HepG2 (cell line): Measurements from ENCODE around the gene P4HB. TPM values are rescaled to one million over a fixed set of nuclear protein-coding genes. Genes with fewer than 3 reads are reported as not detected.

ENCODE experiments used
- ATAC-seq: fragments of 200-7000 bp; cut with Tn5 transposase; 3 replicates; pipeline ENCODE4 v1.9.1; 2020; ENCODE audit warnings: mild to moderate bottlenecking, moderate library complexity
- BruUV-seq: library from RNA; stranded (reverse); fragments of 400-500 nt; replicated peaks from 2 replicates; lab custom pipeline; 2021; lab: Mats Ljungman, UMichigan
- CTCF ChIA-PET: fragments of 300-600 bp; formaldehyde crosslinking; extraction: SDS; loops from one replicate; lab custom pipeline; 2021; ENCODE audit warnings: low total read pairs, inconsistent platforms, low intra/inter-chr PET ratio; lab: Yijun Ruan, JAX
- POLR2A ChIA-PET: fragments of 350-600 bp; sonication (Branson Sonifier 250); formaldehyde crosslinking; loops from one replicate; lab custom pipeline; 2020; ENCODE audit warnings: antibody characterized with exemption, inconsistent platforms; lab: Yijun Ruan, JAX
- DNase-seq: peaks from one replicate; pipeline ENCODE4 v3.0.0-alpha.2; 2015; ENCODE audit warnings: low spot score
- FAIRE-seq: peaks from 3 replicates; lab custom pipeline; 2011; peaks lifted over from hg19 to GRCh38; lab: Jason Lieb, UNC
- H2AFZ ChIP-seq: one replicate; pipeline ENCODE4 v1.6.1; 2011; ENCODE audit warnings: low read length, inconsistent platforms
- H3K27ac ChIP-seq: fragments of 300-600 bp; 3 replicates; pipeline ENCODE4 v1.8.0; 2011; ENCODE audit warnings: mixed run types, mild to moderate bottlenecking, mixed read lengths, low read length, inconsistent platforms; ENCODE audit not compliant: insufficient read depth; ENCODE audit errors: extremely low read length
- H3K27me3 ChIP-seq, 2 experiments: fragments of 200-600 bp in 1 of 2; 2 replicates in 1 of 2; 3 replicates in 1 of 2; pipeline versions ENCODE4 v1.6.0 to v1.8.0; 2011; ENCODE audit warnings: low read length in 2 of 2, mild to moderate bottlenecking in 2 of 2, moderate library complexity in 2 of 2, inconsistent platforms in 1 of 2; ENCODE audit not compliant: insufficient read depth in 2 of 2, control insufficient read depth in 1 of 2
- H3K36me3 ChIP-seq, 2 experiments: fragments of 200-600 bp in 1 of 2; replicated peaks in 1 of 2; 2 replicates in 1 of 2; 3 replicates in 1 of 2; pipeline versions ENCODE4 v1.5.1 to v1.8.0; 2011; ENCODE audit warnings: low read length in 2 of 2, inconsistent platforms in 1 of 2; ENCODE audit not compliant: insufficient read depth in 2 of 2, control insufficient read depth in 1 of 2
- H3K4me1 ChIP-seq: 2 replicates; pipeline ENCODE4 v1.5.1; 2012; ENCODE audit warnings: low read length, inconsistent platforms; ENCODE audit not compliant: insufficient read depth
- H3K4me2 ChIP-seq: 2 replicates; pipeline ENCODE4 v1.6.0; 2011; ENCODE audit warnings: low read depth, low read length, inconsistent platforms
- H3K4me3 ChIP-seq, 3 experiments: fragments of 200-600 bp in 1 of 3; sonication (generic), shearing (Covaris generic) in 1 of 3; replicated peaks in 1 of 3; 2 replicates each; pipeline ENCODE4 v1.5.1; 2011 to 2016; ENCODE audit warnings: low read length in 3 of 3, inconsistent platforms in 2 of 3, low read depth in 2 of 3, mild to moderate bottlenecking in 2 of 3, control low read depth in 1 of 3, mixed read lengths in 1 of 3; ENCODE audit not compliant: insufficient read depth in 1 of 3
- H3K79me2 ChIP-seq: one replicate; pipeline ENCODE4 v1.6.1; 2011; ENCODE audit warnings: low read length, inconsistent platforms; ENCODE audit not compliant: insufficient read depth
- H3K9ac ChIP-seq: 2 replicates; pipeline ENCODE4 v1.6.0; 2011; ENCODE audit warnings: mild to moderate bottlenecking, low read depth, low read length, inconsistent platforms; ENCODE audit not compliant: insufficient read depth
- H3K9me3 ChIP-seq: 2 replicates; pipeline ENCODE4 v1.5.1; 2012; ENCODE audit warnings: mild to moderate bottlenecking, low read length
- H4K20me1 ChIP-seq: 2 replicates; pipeline ENCODE4 v1.6.0; 2011; ENCODE audit warnings: inconsistent platforms, mild to moderate bottlenecking, low read length, moderate library complexity; ENCODE audit not compliant: insufficient read depth
- AHR ChIP-seq: IDR thresholded peaks from 2 replicates; pipeline ENCODE4 v1.6.1; 2018; ENCODE audit warnings: missing genetic modification reagents, missing compliant biosample characterization
- CHD4 ChIP-seq: fragments of 200-600 bp; sonication (generic); IDR thresholded peaks from 2 replicates; pipeline ENCODE4 v1.7.0; 2017; ENCODE audit warnings: mild to moderate bottlenecking, low read length, borderline replicate concordance
- FOXO4 ChIP-seq: sonication (generic); formaldehyde crosslinking; conservative IDR thresholded peaks from 2 replicates; pipeline ENCODE4 v1.8.1; 2023; ENCODE audit warnings: missing genetic modification reagents
- MED13 ChIP-seq: sonication (generic); formaldehyde crosslinking; IDR thresholded peaks from 2 replicates; pipeline ENCODE4 v1.5.0; 2020; ENCODE audit warnings: missing genetic modification reagents
- PCBP1 ChIP-seq: fragments of 200-400 bp; formaldehyde crosslinking; IDR thresholded peaks from 2 replicates; pipeline ENCODE4 v1.6.1; 2017; ENCODE audit warnings: mild to moderate bottlenecking, low read depth, low read length, borderline replicate concordance
- POLR2AphosphoS5 ChIP-seq: IDR thresholded peaks from 2 replicates; pipeline ENCODE4 v1.6.1; 2012; ENCODE audit warnings: low read depth, low read length
- SP1 ChIP-seq, 2 experiments: fragments of 450-650 bp in 1 of 2; sonication (generic) in 1 of 2; formaldehyde crosslinking in 1 of 2; IDR thresholded peaks; 2 replicates each; pipeline versions ENCODE4 v1.4.0 to v1.6.1; 2016 to 2020; ENCODE audit warnings: missing genetic modification reagents in 1 of 2
- SRSF1 ChIP-seq: fragments of 200-400 bp; formaldehyde crosslinking; optimal IDR thresholded peaks from 2 replicates; pipeline ENCODE3; 2017; ENCODE audit warnings: mild to moderate bottlenecking, low read depth, low read length, moderate library complexity
- ZFP62 ChIP-seq: sonication (generic); formaldehyde crosslinking; IDR thresholded peaks from 2 replicates; pipeline ENCODE4 v1.4.0; 2020; ENCODE audit warnings: missing genetic modification reagents
- ZNF10 ChIP-seq: sonication (generic); formaldehyde crosslinking; IDR thresholded peaks from 2 replicates; pipeline ENCODE4 v1.4.0; 2020; ENCODE audit warnings: mild to moderate bottlenecking, low read depth, missing genetic modification reagents, borderline replicate concordance
- ZNF317 ChIP-seq: sonication (generic); formaldehyde crosslinking; IDR thresholded peaks from 2 replicates; pipeline ENCODE4 v1.5.0; 2020; ENCODE audit warnings: mild to moderate bottlenecking, missing genetic modification reagents
- ZNF546 ChIP-seq: sonication (generic); formaldehyde crosslinking; conservative IDR thresholded peaks from 2 replicates; pipeline ENCODE4 v1.8.1; 2023; ENCODE audit warnings: mild to moderate bottlenecking, missing genetic modification reagents
- ZNF670 ChIP-seq: sonication (generic); formaldehyde crosslinking; IDR thresholded peaks from 2 replicates; pipeline ENCODE4 v1.8.0; 2022; ENCODE audit warnings: mild to moderate bottlenecking, missing genetic modification reagents, borderline replicate concordance
- ZNF7 ChIP-seq: IDR thresholded peaks from 2 replicates; pipeline ENCODE4 v1.6.1; 2016; ENCODE audit warnings: missing biosample characterization, missing genetic modification reagents
- ZSCAN20 ChIP-seq: sonication (generic); formaldehyde crosslinking; IDR thresholded peaks from 2 replicates; pipeline ENCODE4 v1.4.0; 2020; ENCODE audit warnings: missing genetic modification reagents, mild to moderate bottlenecking, borderline replicate concordance
- WGBS: methylation state at CpG from one replicate; pipeline ENCODE4 v1.1.6; 2017; ENCODE audit warnings: low lambda C conversion rate; 5-methylcytosine and 5-hydroxymethylcytosine counted together
- in situ Hi-C: cut with HindIII; loops from 2 replicates; pipeline ENCODE4 v1.10.0; 2017; ENCODE audit warnings: low pct_unique_long_range_greater_than_20kb; ENCODE audit not compliant: extremely low pct_ligation_motif_present
- intact Hi-C: fragments of 100-400 bp; cut with micrococcal nuclease; formaldehyde crosslinking; loops from one replicate; pipeline ENCODE4 v1.10.0; 2022; ENCODE audit not compliant: unreplicated experiment
- polyA plus RNA-seq, 8 experiments: library from polyadenylated mRNA; depleted of rRNA in 3 of 8; stranded (reverse) in 7 of 8; unstranded in 1 of 8; fragments of >200 nt; fragmentation: Illumina TruSeq in 4 of 8; extraction: Trizol in 4 of 8; gene quantifications; 2 replicates each; pipeline versions ENCODE4 v1.2.1 to v1.2.3, GENCODE V29; 2011 to 2016; ENCODE audit warnings: low read depth in 4 of 8, missing spikeins in 1 of 8, mixed read lengths in 1 of 8; ENCODE audit not compliant: insufficient read depth in 1 of 8
- total RNA-seq, 5 experiments: library from RNA; depleted of rRNA; stranded (reverse); fragments of >200 nt; fragmentation: Illumina TruSeq; extraction: Trizol; gene quantifications; 2 replicates each; pipeline ENCODE4 v1.2.3, GENCODE V29; 2016; ENCODE audit warnings: low read depth in 1 of 5
- TF ChIP-seq, protein P1 (sequence below): sonication (generic); formaldehyde crosslinking; IDR thresholded peaks from 2 replicates; pipeline ENCODE4 v1.5.0; 2020; ENCODE audit warnings: mild to moderate bottlenecking, missing genetic modification reagents, borderline replicate concordance
- TF ChIP-seq, protein P2 (sequence below): sonication (generic); formaldehyde crosslinking; IDR thresholded peaks from 2 replicates; pipeline ENCODE4 v1.4.0; 2020; ENCODE audit warnings: missing genetic modification reagents

The P4HB gene
- total and polyA plus RNA-seq, 2 of the 13 experiments (the other 11 are each of a cell fraction or from before 2014, with no cell fraction given), result 185 to 782 TPM

GRCh38 chr17:81868674-81869220 lies 8.4 kb upstream of the P4HB start:
- Histone ChIP-seq H3K36me3 (peaks cover 16 to 29% of the 10 kb centered on the region in 2 experiments), H3K4me2 (peak overlapping the region; percentile 75), H3K79me2 (peaks cover 32% of the 10 kb centered on the region), H3K4me1 (peaks cover 81% of the 10 kb centered on the region), H3K4me3 (peak overlapping the region in 1 of 3 experiments; percentile 85; a peak in 2 of 6 replicates), H3K27me3 (no peaks in the 10 kb centered on the region), H2AFZ (no peak overlapping the region), H3K9me3 (no peaks in the 10 kb centered on the region), H3K27ac (peak overlapping the region; percentile 80), H3K9ac (peak overlapping the region; percentile 88; the same call in 1 of the 2 replicates), H4K20me1 (peaks cover 51% of the 10 kb centered on the region; the same call in 1 of the 2 replicates)
- ChIA-PET POLR2A (interaction anchor here (0.7 to 2.7 kb wide), 10 partner anchors 7 to 164 kb away, joined by 3 to 26 read pairs (median 7); partner anchors contain the start of genes CENPX, LRRC45, MAFG and NPB), CTCF (no interaction called here)
- 88% methylated on average over 30 of the region's 30 CpGs for WGBS
- ATAC-seq (peak; percentile 13), DNase-seq (peak; percentile 59), FAIRE-seq (no peak)
- in situ Hi-C loops (no loop called here), intact Hi-C loops (loop anchor here (5.0 kb wide), 1 partner anchor 154 kb away; the partner anchor contains the start of genes CENPX and LRRC45)
- TSS peak; percentile 60 for BruUV-seq
- TF ChIP-seq ZNF7 (CRISPR knock-in tag) (no peak), ZNF546 (CRISPR knock-in tag) (no peak; the same call in 1 of the 2 replicates), ZFP62 (CRISPR knock-in tag) (no peak), AHR (CRISPR knock-in tag) (no peak), SP1 (IDR thresholded peaks at IDR 0.05) (no peak), SP1 (CRISPR knock-in tag; IDR thresholded peaks at IDR 0.05) (0 out of 2 replicates have a peak, but pooled peaks have one; percentile 12), SRSF1 (peak; percentile 14), MED13 (peak; percentile 7; the same call in 1 of the 2 replicates), ZNF10 (no peak), ZNF317 (no peak), ZNF670 (CRISPR knock-in tag) (0 out of 2 replicates have a peak, but pooled peaks have one; percentile 9), FOXO4 (no peak), ZSCAN20 (CRISPR knock-in tag) (no peak), CHD4 (peak; percentile 22; the same call in 1 of the 2 replicates), POLR2AphosphoS5 (peak; percentile 56; the same call in 1 of the 2 replicates), PCBP1 (peak; percentile 86; the same call in 1 of the 2 replicates)
- TF ChIP-seq, protein P1, sequence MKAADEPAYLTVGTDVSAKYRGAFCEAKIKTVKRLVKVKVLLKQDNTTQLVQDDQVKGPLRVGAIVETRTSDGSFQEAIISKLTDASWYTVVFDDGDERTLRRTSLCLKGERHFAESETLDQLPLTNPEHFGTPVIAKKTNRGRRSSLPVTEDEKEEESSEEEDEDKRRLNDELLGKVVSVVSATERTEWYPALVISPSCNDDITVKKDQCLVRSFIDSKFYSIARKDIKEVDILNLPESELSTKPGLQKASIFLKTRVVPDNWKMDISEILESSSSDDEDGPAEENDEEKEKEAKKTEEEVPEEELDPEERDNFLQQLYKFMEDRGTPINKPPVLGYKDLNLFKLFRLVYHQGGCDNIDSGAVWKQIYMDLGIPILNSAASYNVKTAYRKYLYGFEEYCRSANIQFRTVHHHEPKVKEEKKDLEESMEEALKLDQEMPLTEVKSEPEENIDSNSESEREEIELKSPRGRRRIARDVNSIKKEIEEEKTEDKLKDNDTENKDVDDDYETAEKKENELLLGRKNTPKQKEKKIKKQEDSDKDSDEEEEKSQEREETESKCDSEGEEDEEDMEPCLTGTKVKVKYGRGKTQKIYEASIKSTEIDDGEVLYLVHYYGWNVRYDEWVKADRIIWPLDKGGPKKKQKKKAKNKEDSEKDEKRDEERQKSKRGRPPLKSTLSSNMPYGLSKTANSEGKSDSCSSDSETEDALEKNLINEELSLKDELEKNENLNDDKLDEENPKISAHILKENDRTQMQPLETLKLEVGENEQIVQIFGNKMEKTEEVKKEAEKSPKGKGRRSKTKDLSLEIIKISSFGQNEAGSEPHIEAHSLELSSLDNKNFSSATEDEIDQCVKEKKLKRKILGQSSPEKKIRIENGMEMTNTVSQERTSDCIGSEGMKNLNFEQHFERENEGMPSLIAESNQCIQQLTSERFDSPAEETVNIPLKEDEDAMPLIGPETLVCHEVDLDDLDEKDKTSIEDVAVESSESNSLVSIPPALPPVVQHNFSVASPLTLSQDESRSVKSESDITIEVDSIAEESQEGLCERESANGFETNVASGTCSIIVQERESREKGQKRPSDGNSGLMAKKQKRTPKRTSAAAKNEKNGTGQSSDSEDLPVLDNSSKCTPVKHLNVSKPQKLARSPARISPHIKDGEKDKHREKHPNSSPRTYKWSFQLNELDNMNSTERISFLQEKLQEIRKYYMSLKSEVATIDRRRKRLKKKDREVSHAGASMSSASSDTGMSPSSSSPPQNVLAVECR, result no peak
- TF ChIP-seq, protein P2, sequence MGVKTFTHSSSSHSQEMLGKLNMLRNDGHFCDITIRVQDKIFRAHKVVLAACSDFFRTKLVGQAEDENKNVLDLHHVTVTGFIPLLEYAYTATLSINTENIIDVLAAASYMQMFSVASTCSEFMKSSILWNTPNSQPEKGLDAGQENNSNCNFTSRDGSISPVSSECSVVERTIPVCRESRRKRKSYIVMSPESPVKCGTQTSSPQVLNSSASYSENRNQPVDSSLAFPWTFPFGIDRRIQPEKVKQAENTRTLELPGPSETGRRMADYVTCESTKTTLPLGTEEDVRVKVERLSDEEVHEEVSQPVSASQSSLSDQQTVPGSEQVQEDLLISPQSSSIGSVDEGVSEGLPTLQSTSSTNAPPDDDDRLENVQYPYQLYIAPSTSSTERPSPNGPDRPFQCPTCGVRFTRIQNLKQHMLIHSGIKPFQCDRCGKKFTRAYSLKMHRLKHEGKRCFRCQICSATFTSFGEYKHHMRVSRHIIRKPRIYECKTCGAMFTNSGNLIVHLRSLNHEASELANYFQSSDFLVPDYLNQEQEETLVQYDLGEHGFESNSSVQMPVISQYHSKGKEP, result no peak
